KOPT-K1 (cell line): ENCODE data around the gene DHRSX.
"Not testable (repeated sequence)": the region's sequence is repeated elsewhere in the genome, so short reads cannot be mapped to it uniquely, and the experiment has no call there.

Source experiments
- H3K27ac ChIP-seq: fragments of 200-600 bp; sonication (generic); 2 replicates; pipeline ENCODE4 v1.5.1; 2016; ENCODE audit warnings: antibody characterized with exemption, mild to moderate bottlenecking, low read depth, low read length; ENCODE audit not compliant: poor library complexity, severe bottlenecking
- H3K36me3 ChIP-seq: fragments of 200-600 bp; sonication (generic); 2 replicates; pipeline ENCODE4 v1.5.1; 2017; ENCODE audit warnings: antibody characterized with exemption, mild to moderate bottlenecking, low read length, moderate library complexity; ENCODE audit not compliant: insufficient read depth
- H3K9me3 ChIP-seq: fragments of 200-600 bp; sonication (generic); 2 replicates; pipeline ENCODE4 v1.5.1; 2017; ENCODE audit warnings: antibody characterized with exemption, low read length, mild to moderate bottlenecking; ENCODE audit not compliant: insufficient read depth, poor library complexity, severe bottlenecking

Gene DHRSX

DNA sequence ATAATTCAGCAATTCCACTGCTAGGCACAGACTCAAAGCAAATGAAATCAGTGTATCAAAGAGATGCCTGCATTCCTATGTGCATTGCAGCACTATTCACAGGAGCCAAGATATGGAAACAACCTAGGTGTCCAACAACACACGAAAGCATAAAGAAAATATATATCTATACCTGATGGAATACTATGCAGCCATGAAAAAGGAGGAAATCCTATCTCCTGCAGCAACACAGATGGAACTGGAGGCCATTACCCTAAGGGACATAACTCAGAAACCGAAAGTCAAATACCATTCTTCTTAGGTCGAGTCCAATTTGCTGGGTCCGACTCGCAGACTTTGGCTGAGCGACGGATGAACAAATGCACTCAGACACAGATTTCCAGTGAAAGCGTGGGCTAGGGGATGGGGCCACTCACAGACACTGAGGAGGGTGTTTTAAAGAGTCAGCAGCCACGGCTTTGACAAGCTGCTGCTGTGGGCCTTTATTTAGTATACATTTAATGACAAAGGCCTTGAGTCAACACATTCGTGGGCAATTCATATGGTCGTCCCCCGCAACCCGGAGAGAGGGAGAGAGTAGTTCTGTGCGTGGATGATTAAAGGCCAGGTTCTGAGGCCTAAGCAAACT lies 93.8 kb downstream of the DHRSX start:
- Histone ChIP-seq H3K36me3 (peaks cover 21% of the 10 kb centered on the region), H3K27ac (no peak overlapping the region), H3K9me3 (peaks cover 12% of the 10 kb centered on the region)

GRCh38 chrX:2404776-2405175 lies 96.0 kb downstream of the DHRSX start:
- Histone ChIP-seq H3K9me3 (peaks cover 12% of the 10 kb centered on the region), H3K27ac (no peak overlapping the region), H3K36me3 (peaks cover 21% of the 10 kb centered on the region)

DNA sequence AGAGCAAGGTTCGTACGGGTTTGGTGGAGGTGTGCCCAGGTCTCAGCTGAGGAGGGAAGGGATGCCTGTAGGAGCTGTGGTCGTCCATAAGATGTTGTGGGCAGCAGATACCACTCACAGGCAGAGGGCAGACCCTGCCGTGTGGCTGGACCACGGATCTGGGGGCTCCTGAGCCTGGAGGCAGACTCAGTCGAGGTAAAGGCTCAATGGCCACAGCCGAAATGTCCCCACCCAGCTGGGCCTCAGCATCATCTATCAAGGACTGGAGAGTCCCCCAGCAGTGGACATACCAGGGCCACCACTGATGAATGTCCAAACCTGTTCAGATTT lies 98.5 kb downstream of the DHRSX start:
- H3K36me3 ChIP-seq = peaks cover 7% of the 10 kb centered on the region
- H3K9me3 ChIP-seq = peaks cover 8% of the 10 kb centered on the region
- H3K27ac ChIP-seq = no peak overlapping the region

DNA sequence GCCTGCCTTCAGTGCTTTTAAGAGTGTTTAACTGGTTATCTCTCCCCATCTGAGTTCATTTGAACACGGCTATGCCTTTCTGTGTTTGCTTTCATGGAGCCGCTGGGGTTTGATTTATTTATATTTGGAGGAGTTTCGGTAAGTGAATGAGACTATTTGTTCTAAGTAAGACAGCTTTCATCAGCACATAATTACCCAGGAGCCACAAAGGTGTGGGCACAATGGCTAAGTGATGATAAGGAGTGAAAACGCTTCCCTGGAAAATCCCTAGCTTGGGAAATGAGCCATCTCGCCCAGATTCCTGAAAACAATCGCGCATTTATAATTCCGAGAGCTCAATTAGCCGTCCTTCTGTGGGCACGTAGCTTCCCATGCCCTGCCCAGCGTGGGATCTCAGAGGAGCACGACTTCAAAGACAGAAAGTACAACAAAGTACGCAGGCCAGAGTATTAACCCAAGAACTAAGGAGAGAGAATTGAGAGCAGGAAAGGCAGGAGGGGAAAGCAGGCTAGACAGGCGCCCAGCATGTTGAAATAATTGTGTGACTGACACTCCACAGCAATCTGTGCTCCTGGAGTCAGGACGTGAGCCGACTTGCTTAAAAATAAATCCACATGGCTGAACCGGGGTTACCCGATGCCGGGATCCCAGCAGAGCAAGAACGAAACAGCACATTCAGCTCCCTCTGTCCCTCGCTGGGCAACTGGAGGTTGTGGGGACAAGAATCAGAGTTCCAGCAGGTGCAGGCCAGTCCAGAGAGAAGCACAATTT lies 99.0 kb downstream of the DHRSX start:
- peaks cover 1% of the 10 kb centered on the region for H3K36me3 ChIP-seq
- H3K9me3 ChIP-seq = peaks cover 2% of the 10 kb centered on the region
- no peak overlapping the region for H3K27ac ChIP-seq

GRCh38 chrX:2401201-2401589 lies 99.6 kb downstream of the DHRSX start:
- Histone ChIP-seq H3K27ac (no peak overlapping the region), H3K36me3 (no peaks in the 10 kb centered on the region), H3K9me3 (no peaks in the 10 kb centered on the region)

DNA sequence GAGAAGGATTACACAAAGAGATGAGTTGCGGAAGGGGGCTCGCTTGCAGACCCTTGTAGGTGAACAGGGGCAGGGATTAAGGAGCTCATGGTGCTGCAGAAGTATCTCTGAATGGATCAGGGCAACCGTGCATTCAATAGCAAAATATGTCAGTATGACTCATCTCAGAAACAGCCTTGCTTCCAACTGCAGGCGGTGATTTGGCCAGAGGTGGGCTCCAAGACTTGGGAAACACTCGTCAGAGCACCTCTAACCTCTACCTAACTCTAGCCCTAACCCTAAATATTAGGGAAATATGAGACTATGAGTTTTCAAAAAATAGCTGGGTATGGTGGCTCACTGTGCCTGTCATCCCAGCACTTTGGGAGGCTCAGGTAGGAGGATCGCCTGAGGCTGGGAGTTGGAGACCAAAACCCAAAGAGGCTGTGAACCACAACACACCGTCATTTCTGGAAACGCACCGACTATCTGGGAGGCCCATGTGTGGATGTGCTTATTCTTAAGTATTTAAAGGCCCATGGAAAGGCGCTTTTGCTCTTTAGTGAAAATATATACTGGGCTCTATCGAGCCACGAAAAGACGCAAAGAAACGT lies 102.6 kb downstream of the DHRSX start:
- Histone ChIP-seq H3K36me3 (no peaks in the 10 kb centered on the region), H3K9me3 (no peaks in the 10 kb centered on the region), H3K27ac (no peak overlapping the region)

GRCh38 chrX:2397229-2398063 lies 103.3 kb downstream of the DHRSX start:
- Histone ChIP-seq H3K9me3 (no peaks in the 10 kb centered on the region), H3K36me3 (no peaks in the 10 kb centered on the region), H3K27ac (no peak overlapping the region)

DNA sequence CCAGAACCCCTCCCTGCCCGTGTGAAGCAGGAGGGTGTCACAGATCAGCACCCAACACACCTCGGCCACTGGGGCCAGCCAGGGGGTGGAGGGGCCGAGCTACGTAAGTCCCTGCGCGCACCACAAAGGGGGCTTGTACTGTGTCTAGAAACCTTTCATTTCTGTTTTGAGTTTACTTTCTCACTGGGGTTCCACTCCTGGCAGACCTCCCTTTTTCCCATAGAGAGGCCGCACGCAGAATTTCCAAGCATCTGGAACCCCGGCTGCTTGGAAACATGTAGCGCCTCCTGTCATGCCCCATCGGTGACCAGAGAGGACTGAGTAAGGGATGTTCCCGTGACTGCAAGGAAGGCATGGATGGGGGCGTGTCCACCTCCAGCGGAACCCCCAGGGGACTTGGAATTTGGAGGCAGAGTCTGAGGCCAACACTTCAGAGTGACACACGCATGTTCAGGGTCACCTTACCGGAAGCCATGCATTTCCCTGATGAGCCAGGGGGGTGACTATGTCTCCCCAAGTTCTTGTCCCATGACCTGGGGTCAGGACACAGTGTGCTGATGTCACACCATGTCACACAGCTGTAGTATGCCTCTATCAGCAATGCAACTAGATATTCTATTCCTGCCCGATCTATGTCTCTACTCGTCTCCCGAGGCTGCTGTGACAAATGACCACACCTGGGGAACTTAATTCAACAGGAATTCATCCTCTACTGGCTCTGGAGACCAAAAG lies 105.3 kb downstream of the DHRSX start:
- H3K9me3 ChIP-seq = peaks cover 8% of the 10 kb centered on the region
- peaks cover 10% of the 10 kb centered on the region; the same call in 1 of the 2 replicates for H3K36me3 ChIP-seq
- no peak overlapping the region for H3K27ac ChIP-seq

DNA sequence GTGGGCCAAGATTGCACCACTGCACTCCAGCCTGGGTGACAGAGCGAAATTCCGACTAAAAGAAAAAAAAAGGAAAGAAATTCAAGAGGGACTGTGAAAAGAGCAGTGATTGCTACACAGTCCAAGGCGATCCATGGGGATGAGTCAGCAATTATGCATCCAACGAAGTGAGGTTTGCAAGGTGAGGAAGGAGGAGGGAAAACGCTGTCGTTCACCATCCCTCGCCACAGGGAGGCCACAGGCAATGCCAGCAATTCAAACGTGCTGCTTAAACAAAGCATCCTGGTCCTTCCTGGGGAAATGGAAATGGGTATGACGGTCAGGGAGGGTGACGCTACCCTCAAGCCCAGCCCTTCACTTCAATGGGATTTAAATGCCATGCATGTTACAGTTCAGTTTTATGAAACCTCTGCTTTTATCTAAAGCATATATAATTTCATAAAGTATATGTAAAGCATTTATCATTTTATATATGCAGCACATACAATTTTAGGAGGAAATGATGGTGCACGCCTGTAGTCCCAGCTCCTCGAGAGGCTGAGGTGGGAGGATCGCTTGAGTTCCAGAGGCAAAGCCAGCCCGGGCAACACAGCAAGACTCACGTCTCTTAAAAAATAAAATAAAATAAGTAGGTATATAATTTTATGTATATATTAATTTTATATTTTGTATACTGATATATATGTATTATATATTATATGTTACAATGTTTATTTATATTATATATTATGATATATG lies 108.7 kb downstream of the DHRSX start:
- Histone ChIP-seq H3K36me3 (peaks cover 10% of the 10 kb centered on the region; the same call in 1 of the 2 replicates), H3K9me3 (peaks cover 8% of the 10 kb centered on the region), H3K27ac (no peak overlapping the region)

- H3K27ac ChIP-seq = no peak overlapping the region
- H3K9me3 ChIP-seq = peaks cover 8% of the 10 kb centered on the region
- H3K36me3 ChIP-seq = peaks cover 10% of the 10 kb centered on the region; the same call in 1 of the 2 replicates
Measured at GRCh38 chrX:2390754-2391153, 110.0 kb downstream of the DHRSX start.

- not testable (repeated sequence) for H3K36me3 ChIP-seq, H3K27ac ChIP-seq, H3K9me3 ChIP-seq
Measured at GRCh38 chrX:2389731-2390130, 111.0 kb downstream of the DHRSX start.

DNA sequence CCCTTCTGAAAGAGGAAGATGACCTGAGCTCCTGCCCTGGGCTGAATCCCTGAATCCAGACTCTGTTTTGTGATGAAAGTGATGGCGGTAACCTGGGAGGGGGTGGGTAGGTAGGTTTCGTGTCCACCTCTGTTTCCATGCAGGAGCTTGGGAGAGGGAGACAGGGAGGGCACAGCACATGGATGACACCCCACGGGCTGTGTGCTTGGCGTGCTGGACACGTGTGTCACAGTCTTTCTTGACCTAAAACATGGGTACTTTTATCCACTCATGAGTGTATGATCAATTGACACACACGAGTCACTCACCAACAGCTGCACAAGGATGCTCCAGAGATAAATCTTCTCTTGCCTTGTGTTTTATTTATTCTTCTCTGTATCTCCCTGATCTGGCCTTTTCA lies 111.5 kb downstream of the DHRSX start:
- Histone ChIP-seq H3K27ac (no peak overlapping the region), H3K9me3 (peaks cover 8% of the 10 kb centered on the region)

GRCh38 chrX:2388669-2389068 lies 112.1 kb downstream of the DHRSX start:
- peaks cover 8% of the 10 kb centered on the region for H3K9me3 ChIP-seq
- no peak overlapping the region for H3K27ac ChIP-seq
- peaks cover 10% of the 10 kb centered on the region; the same call in 1 of the 2 replicates for H3K36me3 ChIP-seq

More for the DNA sequence above, 111.5 kb downstream of the DHRSX start:
- H3K36me3 ChIP-seq = peaks cover 10% of the 10 kb centered on the region; the same call in 1 of the 2 replicates
